K562 (cell line): ENCODE measurements around the gene HPS1. TPM values are rescaled to one million over a fixed set of nuclear protein-coding genes. Genes with fewer than 3 reads are reported as not detected.

Experiments
- ATAC-seq: fragments of 200-7000 bp; cut with Tn5 transposase; 3 replicates; pipeline ENCODE4 v1.9.1; 2020; ENCODE audit warnings: moderate library complexity
- BruUV-seq: library from RNA; stranded (reverse); fragments of 400-500 nt; replicated peaks from 2 replicates; lab custom pipeline; 2021; lab: Mats Ljungman, UMichigan
- CTCF ChIA-PET: fragments of 300-600 bp; formaldehyde crosslinking; extraction: SDS; loops from one replicate; lab custom pipeline; 2021; ENCODE audit warnings: low intra/inter-chr PET ratio; lab: Yijun Ruan, JAX
- POLR2A ChIA-PET: fragments of 300-600, 350-650 bp; sonication (Branson Sonifier 250); formaldehyde crosslinking; extraction: SDS; loops from one replicate; lab custom pipeline; 2021; ENCODE audit warnings: antibody characterized with exemption, inconsistent platforms; lab: Yijun Ruan, JAX
- DNase-seq, 4 experiments: peaks; one replicate each; pipeline versions ENCODE4 v3.0.0 to v3.0.0-alpha.2; 2011 to 2018; ENCODE audit warnings: low spot score in 3 of 4, mixed read lengths in 3 of 4; ENCODE audit errors: extremely low read depth in 1 of 4
- FAIRE-seq: peaks from 2 replicates; lab custom pipeline; 2011; peaks lifted over from hg19 to GRCh38; lab: Jason Lieb, UNC
- H2AFZ ChIP-seq: 2 replicates; pipeline ENCODE4 v1.6.0; 2011; ENCODE audit warnings: low read depth, low read length, control low read depth, inconsistent platforms
- H3K27ac ChIP-seq: fragments of 200-600 bp; 3 replicates; pipeline ENCODE4 v1.8.0; 2011; ENCODE audit warnings: low read depth, mild to moderate bottlenecking, control low read depth, inconsistent platforms, low read length, moderate library complexity, mixed read lengths; ENCODE audit errors: extremely low read depth
- H3K27me3 ChIP-seq, 2 experiments: fragments of 300-600 bp in 1 of 2; 2 replicates in 1 of 2; 3 replicates in 1 of 2; pipeline versions ENCODE4 v1.6.0 to v1.8.0; 2011; ENCODE audit warnings: inconsistent platforms in 2 of 2, low read length in 2 of 2, mild to moderate bottlenecking in 1 of 2, mixed read lengths in 1 of 2, moderate library complexity in 1 of 2; ENCODE audit not compliant: control insufficient read depth in 2 of 2, insufficient read depth in 2 of 2
- H3K36me3 ChIP-seq: fragments of 300-600 bp; 3 replicates; pipeline ENCODE4 v1.8.0; 2011; ENCODE audit warnings: mild to moderate bottlenecking, low read length, inconsistent platforms; ENCODE audit not compliant: control insufficient read depth, insufficient read depth
- H3K4me1 ChIP-seq, 2 experiments: fragments of 200-600 bp in 1 of 2; replicated peaks in 1 of 2; 2 replicates in 1 of 2; 3 replicates in 1 of 2; pipeline versions ENCODE4 v1.5.1 to v1.8.0; 2011; ENCODE audit warnings: inconsistent platforms in 2 of 2, low read length in 2 of 2, mild to moderate bottlenecking in 1 of 2, mixed read lengths in 1 of 2, moderate library complexity in 1 of 2; ENCODE audit not compliant: control insufficient read depth in 2 of 2, insufficient read depth in 2 of 2
- H3K4me2 ChIP-seq: 2 replicates; pipeline ENCODE4 v1.6.1; 2011; ENCODE audit warnings: low read length, control low read depth, inconsistent platforms, mixed read lengths; ENCODE audit not compliant: insufficient read depth
- H3K4me3 ChIP-seq: fragments of 200-600 bp; sonication (generic), shearing (Covaris generic); 2 replicates; pipeline ENCODE4 v1.5.1; 2016; ENCODE audit warnings: control low read depth, inconsistent platforms
- H3K79me2 ChIP-seq: fragments of 200-600 bp; 3 replicates; pipeline ENCODE4 v1.8.0; 2011; ENCODE audit warnings: low read length, inconsistent platforms; ENCODE audit not compliant: control insufficient read depth, insufficient read depth
- H3K9ac ChIP-seq, 2 experiments: 2 replicates each; pipeline versions ENCODE4 v1.6.0 to v1.6.1; 2011; ENCODE audit warnings: low read depth in 2 of 2, low read length in 2 of 2, control low read depth in 1 of 2, inconsistent platforms in 1 of 2, mild to moderate bottlenecking in 1 of 2, mixed read lengths in 1 of 2; ENCODE audit not compliant: insufficient read depth in 1 of 2
- H3K9me1 ChIP-seq: one replicate; pipeline ENCODE4 v1.6.0; 2011; ENCODE audit warnings: inconsistent platforms, mild to moderate bottlenecking, low read length, moderate library complexity; ENCODE audit not compliant: control insufficient read depth, insufficient read depth
- H3K9me3 ChIP-seq: replicated peaks from 2 replicates; pipeline ENCODE4 v1.5.1; 2011; ENCODE audit warnings: low read depth, low read length, inconsistent platforms; ENCODE audit not compliant: control insufficient read depth, insufficient read depth
- H4K20me1 ChIP-seq: replicated peaks from 2 replicates; pipeline ENCODE4 v1.6.1; 2011; ENCODE audit warnings: low read length, inconsistent platforms, mixed read lengths; ENCODE audit not compliant: control insufficient read depth, insufficient read depth
- CCAR2 ChIP-seq: fragments of 200-400 bp; formaldehyde crosslinking; IDR thresholded peaks from 2 replicates; pipeline ENCODE4 v1.6.1; 2017; ENCODE audit warnings: mild to moderate bottlenecking, low read depth, low read length
- CHCHD3 ChIP-seq: fragments of 250-450 bp; sonication (Bioruptor Pico); IDR thresholded peaks from 2 replicates; pipeline ENCODE4 v2.1.2; 2022; ENCODE audit warnings: mild to moderate bottlenecking
- ERF ChIP-seq: fragments of 450-650 bp; formaldehyde crosslinking; IDR thresholded peaks from 2 replicates; pipeline ENCODE4 v1.4.0; 2020; ENCODE audit warnings: mild to moderate bottlenecking, mixed read lengths
- EZH2 ChIP-seq: IDR thresholded peaks from 2 replicates; pipeline ENCODE4 v1.6.1; 2012; ENCODE audit warnings: low read depth, mild to moderate bottlenecking, inconsistent platforms, low read length, borderline replicate concordance
- FOSL1 ChIP-seq: fragments of 200-800 bp; sonication (Bioruptor generic); conservative IDR thresholded peaks from 2 replicates; pipeline ENCODE4 v1.6.1; 2016; ENCODE audit warnings: missing genetic modification characterization, missing compliant biosample characterization
- FOXA1 ChIP-seq: fragments of 450-650 bp; IDR thresholded peaks from 2 replicates; pipeline ENCODE4 v1.6.1; 2016; ENCODE audit warnings: mild to moderate bottlenecking, borderline replicate concordance
- HCFC1 ChIP-seq: IDR thresholded peaks from 2 replicates; pipeline ENCODE4 v1.6.1; 2012; ENCODE audit warnings: low read depth, low read length, improper control_type of control experiment
- HDAC6 ChIP-seq: IDR thresholded peaks from 2 replicates; pipeline ENCODE4 v1.6.1; 2012; ENCODE audit warnings: low read depth, mild to moderate bottlenecking, control low read depth, inconsistent platforms, low read length, moderate library complexity
- NCOA6 ChIP-seq: fragments of 450-650 bp; IDR thresholded peaks from 2 replicates; pipeline ENCODE4 v1.6.1; 2017; ENCODE audit warnings: mild to moderate bottlenecking
- NR1H2 ChIP-seq: sonication (generic); formaldehyde crosslinking; IDR thresholded peaks from 2 replicates; pipeline ENCODE4 v1.4.0; 2020; ENCODE audit warnings: mild to moderate bottlenecking, missing genetic modification reagents
- RFX5 ChIP-seq: IDR thresholded peaks from 2 replicates; pipeline ENCODE4 v1.6.1; 2011; ENCODE audit warnings: low read depth, mild to moderate bottlenecking, improper control_type of control experiment, low read length
- U2AF1 ChIP-seq: fragments of 200-400 bp; formaldehyde crosslinking; optimal IDR thresholded peaks from 2 replicates; pipeline ENCODE3; 2017; ENCODE audit warnings: mild to moderate bottlenecking, low read depth, low read length, moderate library complexity
- ZBED1 ChIP-seq: IDR thresholded peaks from 2 replicates; pipeline ENCODE4 v1.6.1; 2014
- ZC3H4 ChIP-seq: sonication (generic); formaldehyde crosslinking; IDR thresholded peaks from 2 replicates; pipeline ENCODE4 v1.9.0; 2021; ENCODE audit warnings: missing genetic modification reagents, borderline replicate concordance
- WGBS: fragments of 100-300 bp; shearing (Covaris generic); methylation state at CpG from one replicate; pipeline ENCODE4 v1.1.6; 2016; ENCODE audit warnings: low coverage, mixed read lengths; ENCODE audit not compliant: insufficient coverage; ENCODE audit errors: missing lambda C conversion rate; 5-methylcytosine and 5-hydroxymethylcytosine counted together
- in situ Hi-C: fragments of 300-500 bp; cut with MboI; formaldehyde crosslinking; loops from 4 replicates; pipeline ENCODE4 v1.15.0; 2018; ENCODE audit warnings: inconsistent platforms, mixed read lengths
- intact Hi-C: fragments of 100-400 bp; cut with micrococcal nuclease; formaldehyde crosslinking; loops from 2 replicates; pipeline ENCODE4 v1.14.2; 2022
- polyA plus RNA-seq, 8 experiments: library from polyadenylated mRNA; depleted of rRNA in 4 of 8; stranded (reverse) in 5 of 8; unstranded in 3 of 8; fragments of >200 nt; fragmentation: Nextera tagmentation in 2 of 8; fragmentation: Illumina TruSeq in 1 of 8; extraction: Ambion mirVana in 2 of 8; extraction: Trizol in 1 of 8; gene quantifications; 2 replicates each; pipeline versions ENCODE4 v1.2.1 to v1.2.3, GENCODE V29; 2011 to 2014; ENCODE audit warnings: inconsistent platforms in 1 of 8, missing spikeins in 1 of 8
- total RNA-seq, 7 experiments: library from RNA; depleted of rRNA in 6 of 7; stranded (reverse); fragments of >200 nt in 6 of 7; fragmentation: Illumina TruSeq in 2 of 7; extraction: Trizol in 2 of 7; gene quantifications; 2 replicates each; pipeline versions ENCODE4 v1.2.1 to v1.2.3, GENCODE V29; 2011 to 2021; ENCODE audit warnings: low replicate concordance in 1 of 7
- TF ChIP-seq, protein P1 (sequence below): IDR thresholded peaks from 2 replicates; pipeline ENCODE4 v1.6.1; 2011; ENCODE audit warnings: borderline replicate concordance, low read depth, mild to moderate bottlenecking, moderate library complexity, low read length; ENCODE audit not compliant: insufficient read depth, poor library complexity, severe bottlenecking
- TF ChIP-seq, protein P2 (sequence below): sonication (generic); formaldehyde crosslinking; IDR thresholded peaks from 2 replicates; pipeline ENCODE4 v1.8.0; 2022; ENCODE audit warnings: mild to moderate bottlenecking, missing genetic modification reagents
- TF ChIP-seq, protein P3 (sequence below): sonication (generic); formaldehyde crosslinking; IDR thresholded peaks from 2 replicates; pipeline ENCODE4 v1.5.0; 2020; ENCODE audit warnings: missing genetic modification reagents

The HPS1 gene
- total and polyA plus RNA-seq, 9 of the 15 experiments (the other 6 are each of a cell fraction or from before 2014, with no cell fraction given), result 18.1 to 43.6 (median 26.3) TPM

DNA sequence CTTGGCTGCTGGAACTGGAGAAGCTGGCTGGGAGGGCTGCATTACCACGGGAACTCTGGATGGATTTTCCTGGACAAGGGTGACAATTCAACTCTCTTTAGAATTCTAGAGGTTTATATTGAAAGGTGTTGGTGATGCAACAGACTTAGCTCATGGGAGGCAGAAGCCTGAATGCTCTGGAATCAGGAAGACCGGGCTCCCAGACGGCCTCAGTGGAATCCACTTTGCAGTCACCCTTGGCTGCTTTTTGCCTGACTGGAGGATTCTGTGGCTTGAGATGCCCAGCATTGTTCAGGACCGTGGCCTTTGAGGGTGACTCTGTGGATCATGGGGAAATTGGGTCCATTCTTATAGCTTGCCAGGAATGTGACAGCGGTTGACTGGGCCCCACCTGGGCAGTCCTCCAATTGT lies 64.0 kb downstream of the HPS1 start:
- in situ Hi-C loops, result no loop called here
- no peak for FAIRE-seq
- POLR2A ChIA-PET, result no interaction called here

More for the DNA sequence above, 64.0 kb downstream of the HPS1 start:
- Histone ChIP-seq H3K4me3 (no peak overlapping the region), H3K9me1 (no peaks in the 10 kb centered on the region), H2AFZ (no peak overlapping the region), H4K20me1 (no peaks in the 10 kb centered on the region), H3K27ac (no peak overlapping the region), H3K9ac (no peak overlapping the region), H3K4me1 (peaks cover 0 to 6% of the 10 kb centered on the region in 2 experiments; a peak in 3 of 5 replicates), H3K9me3 (no peaks in the 10 kb centered on the region)
- no TSS peak for BruUV-seq
- intact Hi-C loops, result no loop called here
- DNase-seq (no peak), ATAC-seq (no peak)
- no peak for TF ChIP-seq ZBED1
- TF ChIP-seq ZC3H4 (CRISPR knock-in tag), result no peak
- no peak for TF ChIP-seq NR1H2
- no peak for TF ChIP-seq U2AF1
- TF ChIP-seq FOXA1, result no peak
- no peak for TF ChIP-seq ERF
- TF ChIP-seq HDAC6, result no peak
- TF ChIP-seq CCAR2, result no peak
- no peak for TF ChIP-seq FOSL1
- TF ChIP-seq CHCHD3 (CRISPR knock-in tag), result no peak
- TF ChIP-seq, protein P1, sequence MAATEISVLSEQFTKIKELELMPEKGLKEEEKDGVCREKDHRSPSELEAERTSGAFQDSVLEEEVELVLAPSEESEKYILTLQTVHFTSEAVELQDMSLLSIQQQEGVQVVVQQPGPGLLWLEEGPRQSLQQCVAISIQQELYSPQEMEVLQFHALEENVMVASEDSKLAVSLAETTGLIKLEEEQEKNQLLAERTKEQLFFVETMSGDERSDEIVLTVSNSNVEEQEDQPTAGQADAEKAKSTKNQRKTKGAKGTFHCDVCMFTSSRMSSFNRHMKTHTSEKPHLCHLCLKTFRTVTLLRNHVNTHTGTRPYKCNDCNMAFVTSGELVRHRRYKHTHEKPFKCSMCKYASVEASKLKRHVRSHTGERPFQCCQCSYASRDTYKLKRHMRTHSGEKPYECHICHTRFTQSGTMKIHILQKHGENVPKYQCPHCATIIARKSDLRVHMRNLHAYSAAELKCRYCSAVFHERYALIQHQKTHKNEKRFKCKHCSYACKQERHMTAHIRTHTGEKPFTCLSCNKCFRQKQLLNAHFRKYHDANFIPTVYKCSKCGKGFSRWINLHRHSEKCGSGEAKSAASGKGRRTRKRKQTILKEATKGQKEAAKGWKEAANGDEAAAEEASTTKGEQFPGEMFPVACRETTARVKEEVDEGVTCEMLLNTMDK, result no peak
- no peak for TF ChIP-seq HCFC1
- TF ChIP-seq NCOA6, result no peak
- no peak for TF ChIP-seq EZH2
- TF ChIP-seq RFX5, result no peak
- TF ChIP-seq, protein P2, sequence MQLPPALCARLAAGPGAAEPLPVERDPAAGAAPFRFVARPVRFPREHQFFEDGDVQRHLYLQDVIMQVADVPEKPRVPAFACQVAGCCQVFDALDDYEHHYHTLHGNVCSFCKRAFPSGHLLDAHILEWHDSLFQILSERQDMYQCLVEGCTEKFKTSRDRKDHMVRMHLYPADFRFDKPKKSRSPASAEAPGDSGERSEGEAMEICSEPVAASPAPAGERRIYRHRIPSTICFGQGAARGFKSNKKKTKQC (CRISPR knock-in tag), result no peak
- TF ChIP-seq, protein P3, sequence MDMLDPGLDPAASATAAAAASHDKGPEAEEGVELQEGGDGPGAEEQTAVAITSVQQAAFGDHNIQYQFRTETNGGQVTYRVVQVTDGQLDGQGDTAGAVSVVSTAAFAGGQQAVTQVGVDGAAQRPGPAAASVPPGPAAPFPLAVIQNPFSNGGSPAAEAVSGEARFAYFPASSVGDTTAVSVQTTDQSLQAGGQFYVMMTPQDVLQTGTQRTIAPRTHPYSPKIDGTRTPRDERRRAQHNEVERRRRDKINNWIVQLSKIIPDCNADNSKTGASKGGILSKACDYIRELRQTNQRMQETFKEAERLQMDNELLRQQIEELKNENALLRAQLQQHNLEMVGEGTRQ (CRISPR knock-in tag), result no peak
- TF ChIP-seq, all 486 proteins: peak for 0
- no peak overlapping the region for H3K4me2 ChIP-seq
- H3K27me3 ChIP-seq, result peaks cover 0 to 31% of the 10 kb centered on the region in 2 experiments; a peak in 2 of 5 replicates
- no peaks in the 10 kb centered on the region for H3K79me2 ChIP-seq
- CTCF ChIA-PET, result no interaction called here
- no peaks in the 10 kb centered on the region for H3K36me3 ChIP-seq
- 2% methylated on average over 4 of the region's 5 CpGs for WGBS
